HCT116 (cell line): ENCODE results near the gene TMEM174. TPM values are rescaled to one million over a fixed set of nuclear protein-coding genes. Genes with fewer than 3 reads are reported as not detected.

ENCODE experiments used
- ATAC-seq: fragments of 200-7000 bp; cut with Tn5 transposase; 2 replicates; pipeline ENCODE4 v1.9.1; 2020; ENCODE audit warnings: mild to moderate bottlenecking, moderate library complexity
- BruUV-seq: library from RNA; stranded (reverse); fragments of 400-500 nt; replicated peaks from 2 replicates; lab custom pipeline; 2021; lab: Mats Ljungman, UMichigan
- CTCF ChIA-PET: fragments of 300-600 bp; sonication (Branson Sonifier 250); formaldehyde crosslinking; loops from one replicate; lab custom pipeline; 2021; ENCODE audit warnings: antibody characterized with exemption; lab: Charles Lee
- POLR2A ChIA-PET: fragments of 300-600, 350-600 bp; sonication (Branson Sonifier 250); formaldehyde crosslinking; loops from one replicate; lab custom pipeline; 2021; ENCODE audit warnings: antibody characterized with exemption; lab: Charles Lee
- RAD21 ChIA-PET, 2 experiments: fragments of 300-600 bp; sonication (Branson Sonifier 250); formaldehyde crosslinking; loops; one replicate each; lab custom pipeline; 2023; ENCODE audit warnings: low total read pairs in 2 of 2; ENCODE audit not compliant: uncharacterized antibody in 2 of 2, unreplicated experiment in 2 of 2, low non-redundant PET in 1 of 2; lab: Charles Lee
- DNase-seq: peaks from one replicate; pipeline ENCODE4 v3.0.0-alpha.2; 2010; ENCODE audit warnings: low read depth, low spot score
- H2AFZ ChIP-seq: fragments of 200-600 bp; shearing (Covaris generic), sonication (generic); 2 replicates; pipeline ENCODE4 v1.6.1; 2017; ENCODE audit warnings: low read depth, mixed run types, mixed read lengths, antibody characterized with exemption, low read length; ENCODE audit not compliant: poor library complexity, severe bottlenecking
- H3K27ac ChIP-seq: 2 replicates; pipeline ENCODE4 v1.5.1; 2012; ENCODE audit warnings: low read depth, low read length
- H3K27me3 ChIP-seq: fragments of 200-600 bp; sonication (generic); 2 replicates; pipeline ENCODE4 v1.6.1; 2016; ENCODE audit warnings: mixed run types, low read length, mixed read lengths; ENCODE audit not compliant: insufficient read depth
- H3K36me3 ChIP-seq, 2 experiments: fragments of 200-500 bp in 1 of 2; fragments of 200-600 bp in 1 of 2; sonication (Bioruptor generic) in 1 of 2; sonication (generic) in 1 of 2; 2 replicates each; pipeline versions ENCODE4 v1.5.1 to v1.6.1; 2014 to 2016; ENCODE audit warnings: low read length in 2 of 2, inconsistent platforms in 1 of 2, mixed read lengths in 1 of 2, mixed run types in 1 of 2; ENCODE audit not compliant: insufficient read depth in 2 of 2, control insufficient read depth in 1 of 2
- H3K4me1 ChIP-seq, 2 experiments: fragments of 200-600 bp in 1 of 2; sonication (generic) in 1 of 2; 2 replicates each; pipeline versions ENCODE4 v1.5.1 to v1.6.1; 2012 to 2017; ENCODE audit warnings: low read length in 2 of 2, inconsistent platforms in 1 of 2, mild to moderate bottlenecking in 1 of 2, mixed read lengths in 1 of 2, mixed run types in 1 of 2, moderate library complexity in 1 of 2; ENCODE audit not compliant: insufficient read depth in 2 of 2, control insufficient read depth in 1 of 2
- H3K4me2 ChIP-seq: fragments of 200-600 bp; sonication (generic); 2 replicates; pipeline ENCODE4 v1.6.1; 2017; ENCODE audit warnings: mixed run types, low read length, mixed read lengths
- H3K4me3 ChIP-seq, 2 experiments: fragments of 200-600 bp in 1 of 2; sonication (generic) in 1 of 2; replicated peaks in 1 of 2; 2 replicates each; pipeline ENCODE4 v1.5.1; 2011 to 2016; ENCODE audit warnings: low read length in 2 of 2, control low read depth in 1 of 2, low read depth in 1 of 2, mild to moderate bottlenecking in 1 of 2, mixed read lengths in 1 of 2, mixed run types in 1 of 2
- H3K79me2 ChIP-seq: fragments of 200-600 bp; sonication (generic); 2 replicates; pipeline ENCODE4 v1.6.1; 2017; ENCODE audit warnings: mild to moderate bottlenecking, mixed run types, low read length, moderate library complexity, mixed read lengths; ENCODE audit not compliant: insufficient read depth
- H3K9ac ChIP-seq: fragments of 200-600 bp; sonication (generic); 2 replicates; pipeline ENCODE4 v1.6.1; 2016; ENCODE audit warnings: low read length, mixed read lengths
- H3K9me2 ChIP-seq: fragments of 200-600 bp; sonication (generic), shearing (Covaris generic); 2 replicates; pipeline ENCODE4 v1.6.1; 2017; ENCODE audit warnings: mixed run types, mild to moderate bottlenecking, moderate library complexity; ENCODE audit not compliant: insufficient read depth
- H3K9me3 ChIP-seq, 2 experiments: fragments of 200-500 bp in 1 of 2; fragments of 200-600 bp in 1 of 2; sonication (Bioruptor generic) in 1 of 2; sonication (generic) in 1 of 2; 2 replicates each; pipeline ENCODE4 v1.6.1; 2014 to 2017; ENCODE audit warnings: low read length in 2 of 2, mixed read lengths in 2 of 2, inconsistent platforms in 1 of 2, low read depth in 1 of 2, mild to moderate bottlenecking in 1 of 2, mixed run types in 1 of 2, moderate library complexity in 1 of 2; ENCODE audit not compliant: control insufficient read depth in 1 of 2, insufficient read depth in 1 of 2
- H4K20me1 ChIP-seq: fragments of 200-600 bp; sonication (generic), shearing (Covaris generic); 2 replicates; pipeline ENCODE4 v1.6.1; 2017; ENCODE audit warnings: mixed run types, mild to moderate bottlenecking, moderate library complexity; ENCODE audit not compliant: insufficient read depth
- CBX3 ChIP-seq: IDR thresholded peaks from 2 replicates; pipeline ENCODE4 v1.6.1; 2012; ENCODE audit warnings: low read depth
- CEBPB ChIP-seq: IDR thresholded peaks from 2 replicates; pipeline ENCODE4 v1.6.1; 2012; ENCODE audit warnings: low read depth
- EZH2 ChIP-seq: fragments of 200-600 bp; sonication (generic); IDR thresholded peaks from 2 replicates; pipeline ENCODE4 v1.6.1; 2017; ENCODE audit warnings: antibody characterized with exemption, mixed run types
- EZH2phosphoT487 ChIP-seq: fragments of 200-600 bp; IDR thresholded peaks from 2 replicates; pipeline ENCODE4 v1.6.1; 2018; ENCODE audit warnings: antibody characterized with exemption, borderline replicate concordance
- JUND ChIP-seq: IDR thresholded peaks from 2 replicates; pipeline ENCODE4 v1.6.1; 2012
- POLR2A ChIP-seq: IDR thresholded peaks from 2 replicates; pipeline ENCODE4 v1.7.0; 2011; ENCODE audit warnings: borderline replicate concordance; ENCODE audit not compliant: insufficient read depth, insufficient read length; ENCODE audit errors: extremely low read depth
- POLR2AphosphoS5 ChIP-seq: IDR thresholded peaks from 2 replicates; pipeline ENCODE4 v1.6.1; 2011; ENCODE audit warnings: mild to moderate bottlenecking, low read depth, low read length, moderate library complexity
- RAD21 ChIP-seq: IDR thresholded peaks from 2 replicates; pipeline ENCODE4 v1.6.1; 2012; ENCODE audit warnings: low read depth, mild to moderate bottlenecking
- SIN3A ChIP-seq: IDR thresholded peaks from 2 replicates; pipeline ENCODE4 v1.6.1; 2012; ENCODE audit warnings: low read depth
- SRF ChIP-seq: IDR thresholded peaks from 2 replicates; pipeline ENCODE4 v1.6.1; 2012; ENCODE audit warnings: low read depth
- YY1 ChIP-seq: IDR thresholded peaks from 2 replicates; pipeline ENCODE4 v1.6.1; 2011; ENCODE audit warnings: low read length, low read depth, moderate library complexity, mild to moderate bottlenecking; ENCODE audit not compliant: insufficient replicate concordance; ENCODE audit errors: extremely low read depth
- ZFX ChIP-seq: fragments of 450-650 bp; IDR thresholded peaks from 2 replicates; pipeline ENCODE4 v1.6.1; 2017
- intact Hi-C: fragments of 100-400 bp; cut with micrococcal nuclease; formaldehyde crosslinking; loops from 2 replicates; pipeline ENCODE4 v1.10.0; 2022
- total RNA-seq: library from RNA; stranded (reverse); gene quantifications from one replicate; pipeline ENCODE4 v1.2.1, GENCODE V29; 2021; ENCODE audit not compliant: unreplicated experiment
- TF ChIP-seq, protein P1 (sequence below): IDR thresholded peaks from 2 replicates; pipeline ENCODE4 v1.6.1; 2011; ENCODE audit warnings: mild to moderate bottlenecking, low read length, moderate library complexity; ENCODE audit not compliant: insufficient replicate concordance; ENCODE audit errors: extremely low read depth
- TF ChIP-seq, protein P2 (sequence below), 3 experiments: fragments of 200-600 bp in 1 of 3; sonication (generic) in 1 of 3; IDR thresholded peaks in 2 of 3; conservative IDR thresholded peaks in 1 of 3; 2 replicates each; pipeline ENCODE4 v1.5.1; 2012 to 2017; ENCODE audit warnings: low read depth in 2 of 3, low read length in 2 of 3, antibody characterized with exemption in 1 of 3, borderline replicate concordance in 1 of 3, control low read depth in 1 of 3, mild to moderate bottlenecking in 1 of 3, mixed read lengths in 1 of 3, mixed run types in 1 of 3, moderate library complexity in 1 of 3; ENCODE audit not compliant: insufficient read depth in 1 of 3
- TF ChIP-seq, protein P3 (sequence below): IDR thresholded peaks from 2 replicates; pipeline ENCODE4 v1.6.1; 2012

Gene TMEM174
- total RNA-seq, 1 experiment from 2014 or later = not detected

DNA sequence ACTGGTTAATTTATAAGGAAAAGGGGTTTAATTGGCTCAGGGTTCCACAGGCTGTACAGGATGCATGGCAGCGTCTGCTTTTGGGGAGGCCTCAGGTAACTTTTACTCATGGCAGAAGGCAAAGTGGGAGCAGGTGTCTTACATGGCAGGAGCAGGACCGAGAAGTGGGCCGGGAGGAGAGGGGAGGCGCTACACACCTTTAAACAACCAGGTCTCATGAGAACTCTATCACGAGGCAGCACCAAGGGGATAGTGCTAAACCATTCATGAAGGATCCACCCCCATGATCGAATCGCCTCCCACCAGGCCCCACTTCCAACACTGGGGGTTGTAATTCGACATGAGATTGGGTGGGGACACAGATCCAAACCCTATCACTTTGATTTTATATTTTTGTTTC, 31.0 kb upstream of the TMEM174 start:
- RAD21 ChIA-PET = no interaction called here
- H3K9me3 ChIP-seq = no peaks in the 10 kb centered on the region
- H4K20me1 ChIP-seq = no peaks in the 10 kb centered on the region
- POLR2A ChIA-PET = no interaction called here
- CTCF ChIA-PET = no interaction called here
- H3K9ac ChIP-seq = no peak overlapping the region
- no peak for ATAC-seq
- no peak overlapping the region for H3K27ac ChIP-seq
- no peaks in the 10 kb centered on the region for H3K36me3 ChIP-seq
- no TSS peak for BruUV-seq
- H3K4me3 ChIP-seq = no peak overlapping the region
- H3K4me1 ChIP-seq = no peaks in the 10 kb centered on the region
- no peak overlapping the region for H3K4me2 ChIP-seq
- no peaks in the 10 kb centered on the region for H3K79me2 ChIP-seq
- TF ChIP-seq EZH2 (no peak), POLR2A (no peak), CBX3 (no peak), EZH2phosphoT487 (no peak), SRF (no peak), SIN3A (no peak), RAD21 (no peak), POLR2AphosphoS5 (no peak), CEBPB (no peak), YY1 (no peak), JUND (no peak), ZFX (no peak)
- TF ChIP-seq, protein P1, sequence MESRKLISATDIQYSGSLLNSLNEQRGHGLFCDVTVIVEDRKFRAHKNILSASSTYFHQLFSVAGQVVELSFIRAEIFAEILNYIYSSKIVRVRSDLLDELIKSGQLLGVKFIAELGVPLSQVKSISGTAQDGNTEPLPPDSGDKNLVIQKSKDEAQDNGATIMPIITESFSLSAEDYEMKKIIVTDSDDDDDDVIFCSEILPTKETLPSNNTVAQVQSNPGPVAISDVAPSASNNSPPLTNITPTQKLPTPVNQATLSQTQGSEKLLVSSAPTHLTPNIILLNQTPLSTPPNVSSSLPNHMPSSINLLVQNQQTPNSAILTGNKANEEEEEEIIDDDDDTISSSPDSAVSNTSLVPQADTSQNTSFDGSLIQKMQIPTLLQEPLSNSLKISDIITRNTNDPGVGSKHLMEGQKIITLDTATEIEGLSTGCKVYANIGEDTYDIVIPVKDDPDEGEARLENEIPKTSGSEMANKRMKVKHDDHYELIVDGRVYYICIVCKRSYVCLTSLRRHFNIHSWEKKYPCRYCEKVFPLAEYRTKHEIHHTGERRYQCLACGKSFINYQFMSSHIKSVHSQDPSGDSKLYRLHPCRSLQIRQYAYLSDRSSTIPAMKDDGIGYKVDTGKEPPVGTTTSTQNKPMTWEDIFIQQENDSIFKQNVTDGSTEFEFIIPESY = no peak
- TF ChIP-seq, protein P2, sequence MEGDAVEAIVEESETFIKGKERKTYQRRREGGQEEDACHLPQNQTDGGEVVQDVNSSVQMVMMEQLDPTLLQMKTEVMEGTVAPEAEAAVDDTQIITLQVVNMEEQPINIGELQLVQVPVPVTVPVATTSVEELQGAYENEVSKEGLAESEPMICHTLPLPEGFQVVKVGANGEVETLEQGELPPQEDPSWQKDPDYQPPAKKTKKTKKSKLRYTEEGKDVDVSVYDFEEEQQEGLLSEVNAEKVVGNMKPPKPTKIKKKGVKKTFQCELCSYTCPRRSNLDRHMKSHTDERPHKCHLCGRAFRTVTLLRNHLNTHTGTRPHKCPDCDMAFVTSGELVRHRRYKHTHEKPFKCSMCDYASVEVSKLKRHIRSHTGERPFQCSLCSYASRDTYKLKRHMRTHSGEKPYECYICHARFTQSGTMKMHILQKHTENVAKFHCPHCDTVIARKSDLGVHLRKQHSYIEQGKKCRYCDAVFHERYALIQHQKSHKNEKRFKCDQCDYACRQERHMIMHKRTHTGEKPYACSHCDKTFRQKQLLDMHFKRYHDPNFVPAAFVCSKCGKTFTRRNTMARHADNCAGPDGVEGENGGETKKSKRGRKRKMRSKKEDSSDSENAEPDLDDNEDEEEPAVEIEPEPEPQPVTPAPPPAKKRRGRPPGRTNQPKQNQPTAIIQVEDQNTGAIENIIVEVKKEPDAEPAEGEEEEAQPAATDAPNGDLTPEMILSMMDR (IDR thresholded peaks at IDR 0.05 in 2 of 3, conservative IDR thresholded peaks at IDR 0.05 in 1 of 3; ENCODE audit: borderline replicate concordance in 1 of 3, insufficient read depth in 1 of 3, low read depth in 2 of 3, low read length in 2 of 3) = no peak
- TF ChIP-seq, protein P3, sequence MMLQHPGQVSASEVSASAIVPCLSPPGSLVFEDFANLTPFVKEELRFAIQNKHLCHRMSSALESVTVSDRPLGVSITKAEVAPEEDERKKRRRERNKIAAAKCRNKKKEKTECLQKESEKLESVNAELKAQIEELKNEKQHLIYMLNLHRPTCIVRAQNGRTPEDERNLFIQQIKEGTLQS = no peak
- TF ChIP-seq, all 23 proteins: peak for 0
- Histone ChIP-seq H3K9me2 (no peaks in the 10 kb centered on the region), H2AFZ (no peak overlapping the region), H3K27me3 (no peaks in the 10 kb centered on the region)
- DNase-seq = no peak
- intact Hi-C loops = no loop called here
